KMS-11 (cell line): ENCODE results near the gene KLF11.
A peak's percentile ranks its signal among the peaks of the same experiment; 100 is the strongest.

ENCODE experiments used
- H2AFZ ChIP-seq: fragments of 200-600 bp; sonication (generic); 2 replicates; pipeline ENCODE4 v1.6.1; 2016; ENCODE audit warnings: antibody characterized with exemption, mixed run types, low read depth
- H3K27ac ChIP-seq: fragments of 200-600 bp; sonication (generic); 2 replicates; pipeline ENCODE4 v1.6.1; 2016; ENCODE audit warnings: mild to moderate bottlenecking, mixed run types
- H3K27me3 ChIP-seq: fragments of 200-600 bp; sonication (generic); 2 replicates; pipeline ENCODE4 v1.6.1; 2017; ENCODE audit warnings: mild to moderate bottlenecking, low read depth, mixed run types, moderate library complexity; ENCODE audit not compliant: insufficient read depth
- H3K36me3 ChIP-seq: fragments of 200-600 bp; sonication (generic); 2 replicates; pipeline ENCODE4 v1.6.1; 2017; ENCODE audit warnings: mild to moderate bottlenecking, mixed run types; ENCODE audit not compliant: insufficient read depth
- H3K4me1 ChIP-seq: fragments of 200-600 bp; sonication (generic); 2 replicates; pipeline ENCODE4 v1.6.1; 2016; ENCODE audit warnings: mild to moderate bottlenecking, low read depth, mixed run types; ENCODE audit not compliant: poor library complexity, severe bottlenecking
- H3K4me2 ChIP-seq: fragments of 200-600 bp; sonication (generic); 2 replicates; pipeline ENCODE4 v1.7.0; 2016; ENCODE audit warnings: mild to moderate bottlenecking, mixed run types
- H3K4me3 ChIP-seq: fragments of 200-600 bp; sonication (generic); IDR thresholded peaks from 2 replicates; pipeline ENCODE4 v1.6.1; 2017; ENCODE audit warnings: low read depth, low read length, mixed read lengths; ENCODE audit not compliant: insufficient read depth
- H3K79me2 ChIP-seq: fragments of 200-600 bp; sonication (generic); 2 replicates; pipeline ENCODE4 v1.6.1; 2016; ENCODE audit warnings: low read depth, mixed run types; ENCODE audit not compliant: insufficient read depth
- H3K9ac ChIP-seq: fragments of 200-600 bp; sonication (generic); 2 replicates; pipeline ENCODE4 v1.6.1; 2016; ENCODE audit warnings: mild to moderate bottlenecking, mixed run types
- H4K20me1 ChIP-seq: fragments of 200-600 bp; sonication (generic); 2 replicates; pipeline ENCODE4 v1.6.1; 2016; ENCODE audit warnings: mild to moderate bottlenecking, mixed run types; ENCODE audit not compliant: insufficient read depth
- TF ChIP-seq, protein P1 (sequence below): fragments of 200-600 bp; sonication (generic); conservative IDR thresholded peaks from 2 replicates; pipeline ENCODE4 v1.6.1; 2017; ENCODE audit warnings: low read depth, mild to moderate bottlenecking, antibody characterized with exemption, low read length, moderate library complexity, mixed read lengths

KLF11 gene

DNA sequence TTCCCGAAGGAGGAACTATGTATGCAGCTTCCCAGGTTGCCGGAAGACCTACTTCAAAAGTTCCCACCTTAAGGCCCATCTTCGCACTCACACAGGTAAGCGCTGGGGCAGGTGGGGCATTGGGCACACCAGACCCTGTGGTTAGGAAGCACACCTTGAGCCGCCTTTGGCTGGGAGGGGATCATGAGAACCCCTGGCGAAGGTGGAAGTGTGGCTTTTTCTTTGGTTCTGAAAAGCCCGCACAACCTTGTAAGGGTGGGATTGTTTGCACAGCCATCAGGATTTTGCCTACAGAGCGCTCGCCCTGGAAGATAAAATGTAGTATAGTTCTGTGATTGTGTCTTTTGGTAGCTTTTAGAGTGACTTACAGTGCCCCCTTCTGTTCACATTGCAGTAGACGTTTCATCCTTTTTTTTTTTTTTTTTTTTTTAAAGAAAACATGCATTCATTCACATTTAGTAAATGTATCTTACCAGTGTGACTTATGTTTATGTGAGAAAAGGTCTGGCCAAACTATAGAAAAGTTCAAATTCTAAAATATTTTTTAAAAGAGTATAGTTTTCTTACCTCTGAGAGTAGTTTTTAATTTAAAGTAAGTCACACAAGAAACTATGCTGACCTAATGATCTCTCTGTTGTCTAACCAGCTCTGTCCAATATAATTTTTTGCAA, 5.3 kb downstream of the KLF11 start:
- Histone ChIP-seq H3K27ac (no peak overlapping the region), H3K4me3 (no peak overlapping the region), H3K9ac (no peak overlapping the region), H3K27me3 (no peaks in the 10 kb centered on the region), H4K20me1 (no peaks in the 10 kb centered on the region), H3K4me1 (peaks cover 6% of the 10 kb centered on the region), H3K79me2 (peaks cover 20% of the 10 kb centered on the region), H2AFZ (no peak overlapping the region), H3K4me2 (no peak overlapping the region), H3K36me3 (peaks cover 4% of the 10 kb centered on the region; the same call in 1 of the 2 replicates)
- TF ChIP-seq, protein P1, sequence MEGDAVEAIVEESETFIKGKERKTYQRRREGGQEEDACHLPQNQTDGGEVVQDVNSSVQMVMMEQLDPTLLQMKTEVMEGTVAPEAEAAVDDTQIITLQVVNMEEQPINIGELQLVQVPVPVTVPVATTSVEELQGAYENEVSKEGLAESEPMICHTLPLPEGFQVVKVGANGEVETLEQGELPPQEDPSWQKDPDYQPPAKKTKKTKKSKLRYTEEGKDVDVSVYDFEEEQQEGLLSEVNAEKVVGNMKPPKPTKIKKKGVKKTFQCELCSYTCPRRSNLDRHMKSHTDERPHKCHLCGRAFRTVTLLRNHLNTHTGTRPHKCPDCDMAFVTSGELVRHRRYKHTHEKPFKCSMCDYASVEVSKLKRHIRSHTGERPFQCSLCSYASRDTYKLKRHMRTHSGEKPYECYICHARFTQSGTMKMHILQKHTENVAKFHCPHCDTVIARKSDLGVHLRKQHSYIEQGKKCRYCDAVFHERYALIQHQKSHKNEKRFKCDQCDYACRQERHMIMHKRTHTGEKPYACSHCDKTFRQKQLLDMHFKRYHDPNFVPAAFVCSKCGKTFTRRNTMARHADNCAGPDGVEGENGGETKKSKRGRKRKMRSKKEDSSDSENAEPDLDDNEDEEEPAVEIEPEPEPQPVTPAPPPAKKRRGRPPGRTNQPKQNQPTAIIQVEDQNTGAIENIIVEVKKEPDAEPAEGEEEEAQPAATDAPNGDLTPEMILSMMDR: peak; percentile 65; the same call in 1 of the 2 replicates

GRCh38 chr2:10052216-10052615, 8.9 kb downstream of the KLF11 start:
- Histone ChIP-seq H3K79me2 (0 out of 2 replicates have a peak, but pooled peaks cover 5% of the 10 kb centered on the region), H3K4me1 (no peaks in the 10 kb centered on the region), H4K20me1 (no peaks in the 10 kb centered on the region), H3K4me2 (no peak overlapping the region), H3K27ac (no peak overlapping the region), H3K36me3 (peaks cover 4% of the 10 kb centered on the region; the same call in 1 of the 2 replicates), H3K4me3 (no peak overlapping the region), H3K27me3 (no peaks in the 10 kb centered on the region), H3K9ac (no peak overlapping the region), H2AFZ (no peak overlapping the region)
- TF ChIP-seq, protein P1: no peak

DNA sequence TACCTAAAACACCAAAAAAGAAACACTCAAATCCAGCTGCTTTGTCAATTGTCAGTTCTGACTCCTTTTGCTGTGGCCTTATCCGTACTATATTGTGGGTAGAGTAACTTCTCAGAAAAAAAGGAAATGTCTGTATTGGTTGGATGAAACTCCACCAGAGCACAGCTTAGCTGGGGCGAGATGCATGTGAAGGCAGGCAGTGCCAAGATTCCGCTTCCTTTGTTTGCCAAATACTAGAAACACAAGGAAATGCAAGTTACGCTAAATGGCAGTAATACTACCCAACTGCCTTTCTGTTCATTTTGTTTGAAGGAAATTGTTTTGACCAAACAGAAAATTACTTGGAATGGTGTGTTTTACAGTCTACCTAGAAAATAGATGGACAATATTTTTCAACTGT, 10.0 kb downstream of the KLF11 start:
- Histone ChIP-seq H3K27me3 (no peaks in the 10 kb centered on the region), H3K27ac (no peak overlapping the region), H2AFZ (no peak overlapping the region), H3K79me2 (0 out of 2 replicates have a peak, but pooled peaks cover 5% of the 10 kb centered on the region), H4K20me1 (no peaks in the 10 kb centered on the region), H3K4me3 (no peak overlapping the region), H3K9ac (no peak overlapping the region), H3K4me2 (no peak overlapping the region), H3K36me3 (peaks cover 2% of the 10 kb centered on the region; the same call in 1 of the 2 replicates), H3K4me1 (no peaks in the 10 kb centered on the region)
- TF ChIP-seq, protein P1: no peak

- Histone ChIP-seq H3K4me1 (no peaks in the 10 kb centered on the region), H2AFZ (no peak overlapping the region), H3K27me3 (no peaks in the 10 kb centered on the region), H3K4me2 (no peak overlapping the region), H4K20me1 (no peaks in the 10 kb centered on the region), H3K9ac (no peak overlapping the region), H3K36me3 (no peaks in the 10 kb centered on the region; the same call in 1 of the 2 replicates), H3K4me3 (no peak overlapping the region), H3K27ac (no peak overlapping the region), H3K79me2 (0 out of 2 replicates have a peak, but pooled peaks cover 5% of the 10 kb centered on the region)
- TF ChIP-seq, protein P1: no peak
Measured at GRCh38 chr2:10054424-10054823, 11.1 kb downstream of the KLF11 start.
